ENCODE measurements around the gene AHI1. TPM values are rescaled to one million over a fixed set of nuclear protein-coding genes. Genes with fewer than 3 reads are reported as not detected.
A peak's percentile ranks its signal among the peaks of the same experiment; 100 is the strongest.
"Not testable (repeated sequence)": the region's sequence is repeated elsewhere in the genome, so short reads cannot be mapped to it uniquely, and the experiment has no call there.

The AHI1 gene
- total RNA-seq, 1 experiment from 2014 or later = 9.1 TPM

DNA sequence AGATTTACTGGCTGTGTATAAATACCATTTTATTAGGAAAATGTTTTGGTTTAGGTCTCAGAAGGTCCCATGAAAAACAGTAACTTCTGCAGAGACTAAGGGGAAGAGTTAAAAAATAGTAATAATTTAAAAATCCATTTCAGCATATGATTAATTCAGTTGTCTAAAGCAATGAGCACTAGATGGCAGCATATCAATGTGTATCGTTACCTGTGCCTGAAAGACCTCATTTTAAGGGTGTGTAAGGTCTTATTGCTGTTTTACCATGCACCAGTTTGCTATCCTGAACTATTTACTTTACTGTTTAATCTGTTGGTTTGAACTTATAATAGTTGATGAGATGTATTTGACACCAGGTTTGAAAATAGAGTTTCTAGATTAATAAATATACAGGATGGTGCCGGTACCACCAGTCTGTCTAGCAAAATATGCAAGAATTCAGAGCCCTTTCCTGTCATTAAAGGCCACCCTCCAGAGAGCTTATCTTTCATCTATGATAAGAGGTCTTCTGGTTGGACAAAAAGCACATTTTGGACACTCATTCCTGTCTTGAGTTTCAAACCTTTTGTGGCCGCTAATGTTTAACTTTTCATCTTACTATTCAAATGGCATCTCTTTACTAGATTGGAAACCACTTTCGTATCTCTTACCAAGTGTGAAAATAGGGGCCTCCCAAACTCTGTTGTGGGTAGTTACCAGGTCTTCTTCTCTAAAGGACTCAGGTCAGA is 8.9 kb upstream of the AHI1 start:
- DNase-seq (ENCODE audit: low spot score) = peak; percentile 62

DNA sequence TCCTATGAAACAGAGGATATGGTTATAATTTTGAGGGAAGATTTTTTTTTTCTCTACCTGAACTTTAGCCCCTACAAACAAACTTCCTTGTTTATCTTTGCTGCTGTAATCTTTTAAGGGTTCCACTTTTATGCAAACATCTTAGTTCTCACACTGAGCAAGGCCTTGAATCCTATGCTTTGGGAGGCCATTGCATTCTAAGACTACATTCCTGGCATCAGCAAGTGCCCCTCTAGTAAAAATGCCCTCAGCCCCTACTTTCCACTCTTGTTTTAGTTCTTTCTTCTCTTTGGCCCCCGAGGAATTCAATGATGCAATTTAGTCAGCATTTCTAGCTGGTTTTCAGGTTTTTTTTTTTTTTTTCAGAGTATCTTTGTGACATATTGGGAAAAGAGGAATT is 8.1 kb upstream of the AHI1 start:
- DNase-seq (ENCODE audit: low spot score) = no peak

GRCh38 chr6:135505222-135505621 is 7.7 kb upstream of the AHI1 start:
- DNase-seq (ENCODE audit: low spot score) = no peak

DNA sequence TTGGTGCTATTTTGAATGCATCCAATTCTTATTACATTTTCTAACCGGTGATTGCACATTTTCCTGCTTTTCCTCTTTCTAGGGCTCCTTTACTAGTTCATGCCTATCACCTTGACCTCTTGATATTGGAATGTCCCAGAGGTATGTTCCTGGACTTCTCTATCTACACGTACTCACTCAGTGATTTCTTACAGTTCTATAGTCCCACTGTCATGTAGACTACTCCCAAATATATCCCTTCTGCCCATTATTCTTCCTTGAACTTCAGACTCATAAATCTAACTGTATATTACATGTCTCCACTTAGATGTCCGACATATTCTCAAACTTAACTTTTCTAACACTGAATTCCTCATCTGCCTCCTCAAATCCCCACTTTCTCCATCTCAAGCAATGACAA is 7.2 kb upstream of the AHI1 start:
- DNase-seq (ENCODE audit: low spot score) = no peak

DNA sequence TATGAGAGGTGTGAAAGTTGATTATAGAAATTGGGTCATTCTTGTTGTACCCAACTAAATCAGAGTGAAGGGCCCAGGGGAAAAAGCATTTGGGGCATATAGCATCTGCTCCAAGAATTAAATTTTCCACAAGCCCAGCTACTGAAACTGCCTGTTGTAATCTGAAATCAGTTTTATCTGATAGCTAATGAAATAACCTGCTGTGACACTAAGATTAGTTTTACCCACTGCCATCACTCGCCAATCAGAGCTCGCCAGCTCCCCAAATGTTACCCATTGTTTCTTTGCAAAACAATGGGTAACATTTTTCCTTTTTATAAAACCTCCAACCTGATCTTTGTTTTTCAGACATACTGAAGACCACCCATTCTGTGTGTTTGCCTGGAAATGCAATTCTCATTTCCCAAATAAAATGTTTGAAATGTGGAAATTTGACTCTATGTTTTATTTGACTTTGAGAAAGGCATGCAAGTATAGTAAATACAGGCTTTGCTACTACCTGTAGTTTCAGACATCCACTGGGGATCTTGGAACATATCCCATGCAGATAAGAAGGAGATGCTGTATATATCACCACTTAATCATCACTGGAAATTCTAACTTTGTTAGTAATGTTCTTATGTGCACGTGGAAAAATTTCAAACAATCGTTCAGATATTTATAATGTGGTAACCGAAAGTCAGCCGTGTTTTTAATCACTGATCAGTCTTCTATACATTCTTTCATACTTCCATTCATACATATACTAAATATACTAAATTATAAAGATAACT is 6.3 kb upstream of the AHI1 start:
- no peak for DNase-seq (ENCODE audit: low spot score)

- DNase-seq (ENCODE audit: low spot score) = no peak
These were observed 2.2 kb upstream of the AHI1 start for GRCh38 chr6:135499441-135500340.

- DNase-seq (ENCODE audit: low spot score) = peak; percentile 85
These were observed 773 bp upstream of the AHI1 start for GRCh38 chr6:135498185-135498841.

- DNase-seq (ENCODE audit: low spot score) = peak; percentile 30
These were observed 634 bp downstream of the AHI1 start for GRCh38 chr6:135496800-135497411.

- no peak for DNase-seq (ENCODE audit: low spot score)
These were observed 4.2 kb downstream of the AHI1 start for GRCh38 chr6:135493218-135493961.

DNA sequence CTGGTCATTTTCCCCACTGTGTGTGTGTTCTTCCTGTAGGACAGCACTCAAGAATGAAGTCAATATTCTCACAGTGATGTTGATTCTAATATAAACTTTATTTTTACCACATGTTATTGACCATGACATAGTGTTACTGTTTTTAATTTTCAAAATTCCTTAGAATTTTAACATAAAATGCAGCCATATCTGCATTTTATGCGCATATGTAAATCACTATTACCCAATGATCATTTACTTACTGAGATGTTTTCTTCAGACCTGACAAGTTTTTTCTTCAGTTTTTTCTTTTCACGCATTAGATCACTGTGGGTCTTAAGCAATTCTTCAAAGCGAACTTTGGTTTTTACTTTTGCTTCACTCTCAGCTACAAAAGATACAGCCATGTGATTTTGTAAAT is 7.2 kb downstream of the AHI1 start:
- no peak for DNase-seq (ENCODE audit: low spot score)

- no peak for DNase-seq (ENCODE audit: low spot score)
These were observed 9.5 kb downstream of the AHI1 start for GRCh38 chr6:135488023-135488422.

GRCh38 chr6:135483903-135484302 is 13.6 kb downstream of the AHI1 start:
- DNase-seq (ENCODE audit: low spot score) = not testable (repeated sequence)

DNA sequence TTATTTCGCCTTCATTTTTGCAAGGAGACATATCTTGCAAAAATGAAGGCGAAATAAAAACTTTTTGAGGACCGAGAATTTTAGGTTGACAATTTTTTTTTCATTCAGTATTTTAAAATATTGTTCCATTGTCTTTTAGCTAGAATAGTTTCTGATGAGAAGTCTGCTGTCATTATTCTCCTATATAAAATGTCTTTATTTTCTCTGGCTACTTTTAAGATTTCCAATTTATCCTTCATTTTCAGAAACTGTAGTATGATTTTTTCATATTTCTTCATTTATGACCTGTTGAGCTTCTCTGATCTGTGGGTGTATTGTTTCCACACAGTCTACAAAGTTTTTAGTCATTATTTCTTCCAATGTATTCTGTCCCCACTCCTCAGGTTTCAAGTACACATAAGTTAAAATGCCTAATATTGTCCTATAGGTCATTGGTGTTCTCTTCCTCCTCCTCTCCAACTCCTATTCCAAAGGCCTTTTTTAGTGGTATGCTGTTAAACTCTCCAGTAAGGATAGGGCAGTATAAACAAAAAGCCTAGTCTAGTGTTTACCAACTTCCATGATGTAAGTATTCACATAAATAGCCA is 15.7 kb downstream of the AHI1 start:
- DNase-seq (ENCODE audit: low spot score) = no peak

- no peak for DNase-seq (ENCODE audit: low spot score)
These were observed 17.9 kb downstream of the AHI1 start for GRCh38 chr6:135479601-135480000.

DNA sequence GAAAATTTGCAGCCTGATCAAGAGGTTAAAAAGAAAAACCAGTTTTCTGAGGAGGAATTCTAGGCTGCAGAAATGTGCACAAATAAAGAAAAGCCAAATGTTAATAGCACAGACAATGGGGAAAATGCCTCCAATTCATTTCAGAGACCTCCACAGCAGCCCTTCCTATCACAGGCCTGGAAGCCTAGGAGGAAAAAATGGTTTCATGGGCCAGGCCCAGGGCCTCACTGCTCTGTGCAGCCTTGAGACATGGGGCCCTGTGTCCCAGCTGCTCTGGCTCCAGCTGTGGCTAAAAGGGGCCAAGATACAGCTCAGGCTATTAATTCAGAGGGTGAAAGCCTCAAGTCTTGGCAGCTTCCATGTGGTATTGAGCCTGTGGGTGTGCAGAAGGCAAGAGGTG is 18.9 kb downstream of the AHI1 start:
- DNase-seq (ENCODE audit: low spot score) = no peak

- DNase-seq (ENCODE audit: low spot score) = no peak
These were observed 22.2 kb downstream of the AHI1 start for GRCh38 chr6:135475292-135475886.

GRCh38 chr6:135474362-135474761 is 23.2 kb downstream of the AHI1 start:
- no peak for DNase-seq (ENCODE audit: low spot score)

GRCh38 chr6:135465903-135466302 is 31.6 kb downstream of the AHI1 start:
- no peak for DNase-seq (ENCODE audit: low spot score)

DNA sequence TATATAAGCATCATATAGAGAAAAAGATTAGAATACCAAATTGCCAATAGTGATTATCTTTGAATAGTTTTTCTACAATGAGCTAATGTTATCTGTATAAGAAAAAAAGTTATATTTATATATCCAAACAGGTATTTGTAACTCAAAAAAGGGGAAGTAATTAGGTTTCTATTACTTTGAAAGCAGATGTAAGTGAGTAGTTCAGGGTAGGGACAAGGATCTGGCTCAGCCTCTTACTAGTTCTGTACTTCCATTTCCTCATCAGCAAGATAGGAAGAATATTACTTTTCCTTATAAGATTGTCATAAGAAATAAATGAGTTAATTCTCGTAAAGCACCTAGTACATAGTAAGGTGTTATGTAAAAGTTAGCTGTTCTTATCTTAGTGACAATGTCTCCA is 32.2 kb downstream of the AHI1 start:
- DNase-seq (ENCODE audit: low spot score) = no peak

GRCh38 chr6:135464634-135465033 is 32.9 kb downstream of the AHI1 start:
- no peak for DNase-seq (ENCODE audit: low spot score)

All from HT-29 (cell line).